SK-N-SH treated with all-trans-retinoic acid at 6 μM for 48 hours (cell line): ENCODE measurements around the gene ZBTB7A.

ENCODE experiments used
- ATAC-seq: fragments of 200-7000 bp; cut with Tn5 transposase; 3 replicates; pipeline ENCODE4 v1.9.1; 2020; ENCODE audit warnings: mild to moderate bottlenecking, moderate library complexity
- ARNTL ChIP-seq: fragments of 450-650 bp; formaldehyde crosslinking; IDR thresholded peaks from 2 replicates; pipeline ENCODE4 v1.5.0; 2020; ENCODE audit warnings: low read depth, mild to moderate bottlenecking, moderate library complexity, borderline replicate concordance
- BACH2 ChIP-seq: fragments of 250-450 bp; sonication (Bioruptor Pico); IDR thresholded peaks from 2 replicates; pipeline ENCODE4 v1.9.0; 2021; ENCODE audit warnings: mild to moderate bottlenecking, borderline replicate concordance
- CSDC2 ChIP-seq: fragments of 250-450 bp; sonication (Bioruptor Pico); IDR thresholded peaks from 2 replicates; pipeline ENCODE4 v1.5.0; 2020; ENCODE audit warnings: mild to moderate bottlenecking, moderate library complexity
- ESRRG ChIP-seq: fragments of 250-450 bp; sonication (Bioruptor Pico); IDR thresholded peaks from 2 replicates; pipeline ENCODE4 v1.6.1; 2021; ENCODE audit warnings: mild to moderate bottlenecking
- GLIS3 ChIP-seq: fragments of 250-450 bp; sonication (Bioruptor Pico); IDR thresholded peaks from 2 replicates; pipeline ENCODE4 v1.5.0; 2020; ENCODE audit warnings: mild to moderate bottlenecking, moderate library complexity
- ISL1 ChIP-seq: fragments of 250-450 bp; sonication (Bioruptor Pico); IDR thresholded peaks from 2 replicates; pipeline ENCODE4 v2.1.2; 2022; ENCODE audit warnings: mild to moderate bottlenecking, moderate library complexity
- OSR1 ChIP-seq: fragments of 250-450 bp; sonication (Bioruptor Pico); IDR thresholded peaks from 2 replicates; pipeline ENCODE4 v1.8.0; 2022; ENCODE audit warnings: moderate library complexity, mild to moderate bottlenecking, inconsistent platforms
- RARB ChIP-seq: fragments of 250-450 bp; sonication (Bioruptor Pico); IDR thresholded peaks from 2 replicates; pipeline ENCODE4 v1.8.0; 2021; ENCODE audit warnings: mild to moderate bottlenecking, moderate library complexity
- SNAI2 ChIP-seq: fragments of 250-450 bp; sonication (Bioruptor Pico); IDR thresholded peaks from 2 replicates; pipeline ENCODE4 v1.5.0; 2020; ENCODE audit warnings: mild to moderate bottlenecking, moderate library complexity
- TCF4 ChIP-seq: fragments of 250-450 bp; sonication (Bioruptor Pico); IDR thresholded peaks from 2 replicates; pipeline ENCODE4 v1.8.0; 2021; ENCODE audit warnings: mild to moderate bottlenecking, moderate library complexity, borderline replicate concordance
- TOX ChIP-seq: fragments of 250-450 bp; sonication (Bioruptor Pico); IDR thresholded peaks from 2 replicates; pipeline ENCODE4 v1.8.0; 2021; ENCODE audit warnings: mild to moderate bottlenecking, moderate library complexity, borderline replicate concordance
- ZC3H10 ChIP-seq: fragments of 250-450 bp; sonication (Bioruptor Pico); IDR thresholded peaks from 2 replicates; pipeline ENCODE4 v1.5.1; 2021; ENCODE audit warnings: mild to moderate bottlenecking, moderate library complexity
- ZFP3 ChIP-seq: fragments of 250-450 bp; sonication (Bioruptor Pico); IDR thresholded peaks from 2 replicates; pipeline ENCODE4 v1.5.0; 2020; ENCODE audit warnings: mild to moderate bottlenecking, moderate library complexity
- ZFP30 ChIP-seq: fragments of 450-650 bp; formaldehyde crosslinking; IDR thresholded peaks from 2 replicates; pipeline ENCODE4 v1.5.0; 2022; ENCODE audit warnings: mild to moderate bottlenecking, moderate library complexity
- ZNF70 ChIP-seq: fragments of 450-650 bp; formaldehyde crosslinking; IDR thresholded peaks from 2 replicates; pipeline ENCODE4 v1.5.0; 2020; ENCODE audit warnings: mild to moderate bottlenecking, moderate library complexity
- TF ChIP-seq, protein P1 (sequence below): fragments of 250-450 bp; sonication (Bioruptor Pico); IDR thresholded peaks from 2 replicates; pipeline ENCODE4 v1.5.0; 2020; ENCODE audit warnings: mild to moderate bottlenecking, moderate library complexity
- TF ChIP-seq, protein P2 (sequence below): fragments of 250-450 bp; sonication (Bioruptor Pico); IDR thresholded peaks from 2 replicates; pipeline ENCODE4 v1.5.1; 2021; ENCODE audit warnings: mild to moderate bottlenecking, moderate library complexity
- TF ChIP-seq, protein P3 (sequence below): fragments of 250-450 bp; sonication (Bioruptor Pico); IDR thresholded peaks from 2 replicates; pipeline ENCODE4 v1.8.0; 2021; ENCODE audit warnings: low read depth, mild to moderate bottlenecking, moderate library complexity, borderline replicate concordance
- TF ChIP-seq, protein P4 (sequence below): fragments of 250-450 bp; sonication (Bioruptor Pico); IDR thresholded peaks from 2 replicates; pipeline ENCODE4 v1.8.0; 2020; ENCODE audit warnings: mild to moderate bottlenecking, moderate library complexity, borderline replicate concordance
- TF ChIP-seq, protein P5 (sequence below): fragments of 250-450 bp; sonication (Bioruptor Pico); IDR thresholded peaks from 2 replicates; pipeline ENCODE4 v1.5.1; 2020; ENCODE audit warnings: low read depth, mild to moderate bottlenecking, moderate library complexity

Gene ZBTB7A

DNA sequence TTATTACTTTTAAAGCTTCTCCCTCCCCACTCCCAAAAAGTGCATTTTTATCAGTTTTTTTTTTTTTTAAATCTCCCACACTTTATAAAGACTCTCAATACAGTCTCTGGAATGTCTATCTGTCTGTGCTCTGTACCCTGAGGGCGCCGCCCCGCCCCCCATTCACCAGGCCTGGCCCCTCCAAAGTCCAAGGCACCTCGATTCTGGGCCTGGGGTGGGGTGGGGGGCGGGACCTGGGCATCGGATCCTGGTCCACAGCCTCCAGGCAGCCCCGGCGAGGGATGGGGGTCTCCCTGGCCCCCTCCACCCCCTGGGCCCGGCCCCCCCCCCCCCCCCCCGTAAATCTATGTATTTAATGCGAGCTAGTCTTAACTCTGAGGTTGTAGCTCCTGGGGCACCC, 23.3 kb downstream of the ZBTB7A start (continued):
- TF ChIP-seq, protein P1, sequence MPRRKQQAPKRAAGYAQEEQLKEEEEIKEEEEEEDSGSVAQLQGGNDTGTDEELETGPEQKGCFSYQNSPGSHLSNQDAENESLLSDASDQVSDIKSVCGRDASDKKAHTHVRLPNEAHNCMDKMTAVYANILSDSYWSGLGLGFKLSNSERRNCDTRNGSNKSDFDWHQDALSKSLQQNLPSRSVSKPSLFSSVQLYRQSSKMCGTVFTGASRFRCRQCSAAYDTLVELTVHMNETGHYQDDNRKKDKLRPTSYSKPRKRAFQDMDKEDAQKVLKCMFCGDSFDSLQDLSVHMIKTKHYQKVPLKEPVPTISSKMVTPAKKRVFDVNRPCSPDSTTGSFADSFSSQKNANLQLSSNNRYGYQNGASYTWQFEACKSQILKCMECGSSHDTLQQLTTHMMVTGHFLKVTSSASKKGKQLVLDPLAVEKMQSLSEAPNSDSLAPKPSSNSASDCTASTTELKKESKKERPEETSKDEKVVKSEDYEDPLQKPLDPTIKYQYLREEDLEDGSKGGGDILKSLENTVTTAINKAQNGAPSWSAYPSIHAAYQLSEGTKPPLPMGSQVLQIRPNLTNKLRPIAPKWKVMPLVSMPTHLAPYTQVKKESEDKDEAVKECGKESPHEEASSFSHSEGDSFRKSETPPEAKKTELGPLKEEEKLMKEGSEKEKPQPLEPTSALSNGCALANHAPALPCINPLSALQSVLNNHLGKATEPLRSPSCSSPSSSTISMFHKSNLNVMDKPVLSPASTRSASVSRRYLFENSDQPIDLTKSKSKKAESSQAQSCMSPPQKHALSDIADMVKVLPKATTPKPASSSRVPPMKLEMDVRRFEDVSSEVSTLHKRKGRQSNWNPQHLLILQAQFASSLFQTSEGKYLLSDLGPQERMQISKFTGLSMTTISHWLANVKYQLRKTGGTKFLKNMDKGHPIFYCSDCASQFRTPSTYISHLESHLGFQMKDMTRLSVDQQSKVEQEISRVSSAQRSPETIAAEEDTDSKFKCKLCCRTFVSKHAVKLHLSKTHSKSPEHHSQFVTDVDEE (CRISPR knock-in tag), result no peak
- TF ChIP-seq ESRRG (CRISPR knock-in tag) (no peak), CSDC2 (CRISPR knock-in tag) (no peak), RARB (CRISPR knock-in tag) (no peak)
- TF ChIP-seq, protein P2, sequence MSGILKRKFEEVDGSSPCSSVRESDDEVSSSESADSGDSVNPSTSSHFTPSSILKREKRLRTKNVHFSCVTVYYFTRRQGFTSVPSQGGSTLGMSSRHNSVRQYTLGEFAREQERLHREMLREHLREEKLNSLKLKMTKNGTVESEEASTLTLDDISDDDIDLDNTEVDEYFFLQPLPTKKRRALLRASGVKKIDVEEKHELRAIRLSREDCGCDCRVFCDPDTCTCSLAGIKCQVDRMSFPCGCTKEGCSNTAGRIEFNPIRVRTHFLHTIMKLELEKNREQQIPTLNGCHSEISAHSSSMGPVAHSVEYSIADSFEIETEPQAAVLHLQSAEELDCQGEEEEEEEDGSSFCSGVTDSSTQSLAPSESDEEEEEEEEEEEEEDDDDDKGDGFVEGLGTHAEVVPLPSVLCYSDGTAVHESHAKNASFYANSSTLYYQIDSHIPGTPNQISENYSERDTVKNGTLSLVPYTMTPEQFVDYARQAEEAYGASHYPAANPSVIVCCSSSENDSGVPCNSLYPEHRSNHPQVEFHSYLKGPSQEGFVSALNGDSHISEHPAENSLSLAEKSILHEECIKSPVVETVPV (CRISPR knock-in tag), result no peak

DNA sequence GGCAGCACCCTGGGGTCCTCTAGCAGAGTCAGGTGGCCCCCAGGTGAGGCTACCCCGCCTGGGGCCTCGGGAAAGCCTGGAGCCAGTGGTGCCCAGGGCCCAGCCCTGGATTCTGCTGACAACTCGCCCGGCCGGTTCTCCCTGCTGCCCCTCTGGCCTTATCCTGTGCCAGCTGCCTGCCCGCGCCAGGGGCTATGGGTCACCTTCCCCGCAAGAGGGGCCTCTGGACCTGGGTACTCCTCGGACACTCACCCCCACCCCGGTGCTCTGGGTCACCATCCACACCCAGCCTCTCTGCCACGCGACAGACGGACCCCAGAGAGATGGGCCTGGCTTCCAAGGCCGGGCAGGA, 24.0 kb downstream of the ZBTB7A start:
- ATAC-seq, result no peak
- TF ChIP-seq OSR1 (no peak), TCF4 (CRISPR knock-in tag) (no peak), ISL1 (CRISPR knock-in tag) (no peak), SNAI2 (no peak), BACH2 (CRISPR knock-in tag) (no peak), CSDC2 (CRISPR knock-in tag) (no peak), ZC3H10 (CRISPR knock-in tag) (no peak)
- TF ChIP-seq, protein P3, sequence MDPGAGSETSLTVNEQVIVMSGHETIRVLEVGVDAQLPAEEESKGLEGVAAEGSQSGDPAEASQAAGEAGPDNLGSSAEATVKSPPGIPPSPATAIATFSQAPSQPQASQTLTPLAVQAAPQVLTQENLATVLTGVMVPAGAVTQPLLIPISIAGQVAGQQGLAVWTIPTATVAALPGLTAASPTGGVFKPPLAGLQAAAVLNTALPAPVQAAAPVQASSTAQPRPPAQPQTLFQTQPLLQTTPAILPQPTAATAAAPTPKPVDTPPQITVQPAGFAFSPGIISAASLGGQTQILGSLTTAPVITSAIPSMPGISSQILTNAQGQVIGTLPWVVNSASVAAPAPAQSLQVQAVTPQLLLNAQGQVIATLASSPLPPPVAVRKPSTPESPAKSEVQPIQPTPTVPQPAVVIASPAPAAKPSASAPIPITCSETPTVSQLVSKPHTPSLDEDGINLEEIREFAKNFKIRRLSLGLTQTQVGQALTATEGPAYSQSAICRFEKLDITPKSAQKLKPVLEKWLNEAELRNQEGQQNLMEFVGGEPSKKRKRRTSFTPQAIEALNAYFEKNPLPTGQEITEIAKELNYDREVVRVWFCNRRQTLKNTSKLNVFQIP (CRISPR knock-in tag), result no peak
- TF ChIP-seq, protein P1 (CRISPR knock-in tag), result no peak

DNA sequence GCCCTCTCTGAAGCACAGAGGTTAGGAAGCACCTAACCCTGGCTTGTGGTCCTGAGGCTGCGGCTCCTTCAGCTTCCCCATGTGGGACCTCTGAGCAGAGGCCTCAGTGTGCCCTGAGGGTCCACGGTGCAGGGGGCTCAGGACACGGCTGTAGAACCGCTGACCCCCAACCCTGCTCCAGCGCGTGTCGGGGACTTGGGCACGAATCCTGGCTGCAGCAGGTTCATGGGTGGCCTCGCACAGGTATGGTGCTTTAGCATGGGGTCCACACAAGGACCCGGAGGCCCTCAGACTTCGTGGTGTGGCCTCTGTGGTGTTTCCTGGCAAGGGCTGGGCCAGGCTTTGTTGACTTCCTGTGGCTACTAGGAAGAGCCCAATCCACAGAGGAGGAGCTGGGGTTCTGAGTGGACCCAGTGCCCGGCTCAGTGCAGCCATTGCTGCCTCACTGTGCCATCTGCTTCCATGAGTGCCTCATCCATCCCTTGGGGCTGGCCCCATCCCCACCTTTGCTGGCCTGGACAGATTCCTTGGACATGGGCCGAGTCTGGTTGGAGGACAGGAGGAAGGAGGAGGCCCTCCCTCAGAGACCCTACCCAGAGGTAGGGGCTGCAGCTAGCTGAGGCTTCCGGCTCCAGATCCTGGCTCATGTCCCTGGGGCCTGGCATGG, 24.5 kb downstream of the ZBTB7A start:
- ATAC-seq, result no peak; the same call in 1 of the 3 replicates
- TF ChIP-seq ZFP3 (no peak), GLIS3 (no peak), ZFP30 (no peak), TOX (no peak), CSDC2 (CRISPR knock-in tag) (no peak), RARB (CRISPR knock-in tag) (no peak), TCF4 (CRISPR knock-in tag) (no peak), ZC3H10 (CRISPR knock-in tag) (no peak), ISL1 (CRISPR knock-in tag) (no peak), BACH2 (CRISPR knock-in tag) (no peak), ARNTL (CRISPR knock-in tag) (no peak), ZNF70 (no peak)
- TF ChIP-seq, protein P2 (CRISPR knock-in tag), result no peak
- TF ChIP-seq, protein P4, sequence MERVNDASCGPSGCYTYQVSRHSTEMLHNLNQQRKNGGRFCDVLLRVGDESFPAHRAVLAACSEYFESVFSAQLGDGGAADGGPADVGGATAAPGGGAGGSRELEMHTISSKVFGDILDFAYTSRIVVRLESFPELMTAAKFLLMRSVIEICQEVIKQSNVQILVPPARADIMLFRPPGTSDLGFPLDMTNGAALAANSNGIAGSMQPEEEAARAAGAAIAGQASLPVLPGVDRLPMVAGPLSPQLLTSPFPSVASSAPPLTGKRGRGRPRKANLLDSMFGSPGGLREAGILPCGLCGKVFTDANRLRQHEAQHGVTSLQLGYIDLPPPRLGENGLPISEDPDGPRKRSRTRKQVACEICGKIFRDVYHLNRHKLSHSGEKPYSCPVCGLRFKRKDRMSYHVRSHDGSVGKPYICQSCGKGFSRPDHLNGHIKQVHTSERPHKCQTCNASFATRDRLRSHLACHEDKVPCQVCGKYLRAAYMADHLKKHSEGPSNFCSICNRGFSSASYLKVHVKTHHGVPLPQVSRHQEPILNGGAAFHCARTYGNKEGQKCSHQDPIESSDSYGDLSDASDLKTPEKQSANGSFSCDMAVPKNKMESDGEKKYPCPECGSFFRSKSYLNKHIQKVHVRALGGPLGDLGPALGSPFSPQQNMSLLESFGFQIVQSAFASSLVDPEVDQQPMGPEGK (CRISPR knock-in tag), result no peak
- TF ChIP-seq, protein P1 (CRISPR knock-in tag), result no peak
- TF ChIP-seq, protein P5, sequence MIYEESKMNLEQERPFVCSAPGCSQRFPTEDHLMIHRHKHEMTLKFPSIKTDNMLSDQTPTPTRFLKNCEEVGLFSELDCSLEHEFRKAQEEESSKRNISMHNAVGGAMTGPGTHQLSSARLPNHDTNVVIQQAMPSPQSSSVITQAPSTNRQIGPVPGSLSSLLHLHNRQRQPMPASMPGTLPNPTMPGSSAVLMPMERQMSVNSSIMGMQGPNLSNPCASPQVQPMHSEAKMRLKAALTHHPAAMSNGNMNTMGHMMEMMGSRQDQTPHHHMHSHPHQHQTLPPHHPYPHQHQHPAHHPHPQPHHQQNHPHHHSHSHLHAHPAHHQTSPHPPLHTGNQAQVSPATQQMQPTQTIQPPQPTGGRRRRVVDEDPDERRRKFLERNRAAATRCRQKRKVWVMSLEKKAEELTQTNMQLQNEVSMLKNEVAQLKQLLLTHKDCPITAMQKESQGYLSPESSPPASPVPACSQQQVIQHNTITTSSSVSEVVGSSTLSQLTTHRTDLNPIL (CRISPR knock-in tag), result no peak
